IMR-90 (cell line): Measurements from ENCODE around the gene HTT. TPM values are rescaled to one million over a fixed set of nuclear protein-coding genes. Genes with fewer than 3 reads are reported as not detected.

Source experiments
- ATAC-seq: fragments of 200-7000 bp; cut with Tn5 transposase; 2 replicates; pipeline ENCODE4 v1.9.1; 2020; ENCODE audit warnings: low read depth, mild to moderate bottlenecking, moderate library complexity
- BruUV-seq: library from RNA; stranded (reverse); fragments of 400-500 nt; replicated peaks from 2 replicates; lab custom pipeline; 2021; lab: Mats Ljungman, UMichigan
- CTCF ChIA-PET: fragments of 300-600 bp; formaldehyde crosslinking; extraction: SDS; loops from one replicate; lab custom pipeline; 2021; ENCODE audit warnings: antibody characterized with exemption; lab: Yijun Ruan, JAX
- POLR2A ChIA-PET: fragments of 300-600 bp; sonication (Branson Sonifier 250); formaldehyde crosslinking; loops from one replicate; lab custom pipeline; 2022; ENCODE audit warnings: antibody characterized with exemption; ENCODE audit not compliant: unreplicated experiment; lab: Charles Lee
- DNase-seq: peaks from one replicate; pipeline ENCODE4 v3.0.0; 2013
- H2AFZ ChIP-seq: replicated peaks from 2 replicates; pipeline ENCODE3; 2013; ENCODE audit warnings: low read length, mild to moderate bottlenecking; ENCODE audit not compliant: poor library complexity
- H2AK5ac ChIP-seq: 2 replicates; pipeline ENCODE4 v1.6.1; 2013; ENCODE audit warnings: low read depth, low read length, inconsistent platforms
- H2AK9ac ChIP-seq: replicated peaks from 2 replicates; pipeline ENCODE3; 2013; ENCODE audit warnings: mild to moderate bottlenecking, low read depth, low read length, moderate library complexity; ENCODE audit not compliant: poor library complexity
- H2BK120ac ChIP-seq: 2 replicates; pipeline ENCODE4 v1.6.1; 2013; ENCODE audit warnings: low read depth, low read length, inconsistent platforms
- H2BK15ac ChIP-seq: 3 replicates; pipeline ENCODE4 v1.6.1; 2013; ENCODE audit warnings: low read depth, low read length, inconsistent platforms
- H2BK20ac ChIP-seq: 2 replicates; pipeline ENCODE4 v1.6.1; 2013; ENCODE audit warnings: low read depth, mild to moderate bottlenecking, inconsistent platforms, low read length, moderate library complexity
- H2BK5ac ChIP-seq: 2 replicates; pipeline ENCODE4 v1.6.1; 2013; ENCODE audit warnings: mild to moderate bottlenecking, low read depth, low read length, inconsistent platforms; ENCODE audit not compliant: poor library complexity, severe bottlenecking
- H3K14ac ChIP-seq: replicated peaks from 2 replicates; pipeline ENCODE4 v1.6.1; 2013; ENCODE audit warnings: low read depth, low read length, inconsistent platforms
- H3K18ac ChIP-seq: 2 replicates; pipeline ENCODE4 v1.6.1; 2013; ENCODE audit warnings: low read depth, low read length, control low read depth
- H3K23ac ChIP-seq: 2 replicates; pipeline ENCODE4 v1.6.1; 2013; ENCODE audit warnings: low read depth, low read length, inconsistent platforms
- H3K27ac ChIP-seq: 2 replicates; pipeline ENCODE4 v1.5.1; 2013; ENCODE audit warnings: mild to moderate bottlenecking, control low read depth, low read length; ENCODE audit not compliant: insufficient read depth
- H3K27me3 ChIP-seq: 2 replicates; pipeline ENCODE4 v1.6.1; 2013; ENCODE audit warnings: low read length; ENCODE audit not compliant: control insufficient read depth, insufficient read depth
- H3K36me3 ChIP-seq: 2 replicates; pipeline ENCODE4 v1.6.1; 2013; ENCODE audit warnings: low read length, mixed read lengths; ENCODE audit not compliant: control insufficient read depth, insufficient read depth
- H3K4ac ChIP-seq: 2 replicates; pipeline ENCODE4 v1.6.1; 2013; ENCODE audit warnings: low read depth, low read length, inconsistent platforms
- H3K4me1 ChIP-seq: 2 replicates; pipeline ENCODE4 v1.6.1; 2013; ENCODE audit warnings: low read length, mixed read lengths; ENCODE audit not compliant: control insufficient read depth, insufficient read depth
- H3K4me2 ChIP-seq: 2 replicates; pipeline ENCODE4 v1.6.1; 2013; ENCODE audit warnings: low read depth, mild to moderate bottlenecking, control low read depth, low read length, moderate library complexity
- H3K4me3 ChIP-seq: 2 replicates; pipeline ENCODE4 v1.5.1; 2013; ENCODE audit warnings: low read depth, mild to moderate bottlenecking, control low read depth, low read length, moderate library complexity; ENCODE audit not compliant: insufficient read depth
- H3K56ac ChIP-seq: 2 replicates; pipeline ENCODE4 v1.6.1; 2013; ENCODE audit warnings: low read length, inconsistent platforms; ENCODE audit not compliant: insufficient read depth; ENCODE audit errors: extremely low read depth
- H3K79me1 ChIP-seq, 2 experiments: 2 replicates each; pipeline ENCODE4 v1.6.1; 2013; ENCODE audit warnings: low read length in 2 of 2, inconsistent platforms in 1 of 2, low read depth in 1 of 2
- H3K9ac ChIP-seq: 2 replicates; pipeline ENCODE4 v1.6.1; 2013; ENCODE audit warnings: low read depth, low read length, control low read depth
- H3K9me1 ChIP-seq: 2 replicates; pipeline ENCODE4 v1.6.1; 2013; ENCODE audit warnings: low read length, inconsistent platforms; ENCODE audit not compliant: insufficient read depth
- H3K9me3 ChIP-seq: 2 replicates; pipeline ENCODE4 v1.6.1; 2013; ENCODE audit warnings: low read length; ENCODE audit not compliant: control insufficient read depth, insufficient read depth
- H4K20me1 ChIP-seq: 2 replicates; pipeline ENCODE4 v1.6.1; 2013; ENCODE audit warnings: low read length, inconsistent platforms; ENCODE audit not compliant: insufficient read depth
- H4K5ac ChIP-seq: 2 replicates; pipeline ENCODE4 v1.6.1; 2013; ENCODE audit warnings: mild to moderate bottlenecking, low read depth, low read length, control low read depth
- H4K8ac ChIP-seq, 2 experiments: 2 replicates each; pipeline ENCODE4 v1.6.1; 2013; ENCODE audit warnings: low read depth in 2 of 2, low read length in 2 of 2, control low read depth in 1 of 2, inconsistent platforms in 1 of 2
- H4K91ac ChIP-seq: 2 replicates; pipeline ENCODE4 v1.6.1; 2013; ENCODE audit warnings: low read depth, low read length, inconsistent platforms; ENCODE audit not compliant: insufficient read depth
- BHLHE40 ChIP-seq: fragments of 150-350 bp; IDR thresholded peaks from 2 replicates; pipeline ENCODE4 v1.6.1; 2016; ENCODE audit warnings: mild to moderate bottlenecking, low read depth, low read length
- CEBPB ChIP-seq: IDR thresholded peaks from 2 replicates; pipeline ENCODE4 v1.6.1; 2012; ENCODE audit warnings: low read depth, low read length, improper control_type of control experiment
- CHD1 ChIP-seq: IDR thresholded peaks from 2 replicates; pipeline ENCODE4 v1.6.1; 2012; ENCODE audit warnings: low read depth, low read length, improper control_type of control experiment
- FOS ChIP-seq: fragments of 150-350 bp; IDR thresholded peaks from 2 replicates; pipeline ENCODE4 v1.6.1; 2016; ENCODE audit warnings: low read depth, low read length
- MAFK ChIP-seq: IDR thresholded peaks from 2 replicates; pipeline ENCODE4 v1.6.1; 2012; ENCODE audit warnings: low read depth, low read length, improper control_type of control experiment
- MAZ ChIP-seq: IDR thresholded peaks from 2 replicates; pipeline ENCODE4 v1.6.1; 2012; ENCODE audit warnings: low read depth, mild to moderate bottlenecking, low read length, improper control_type of control experiment, moderate library complexity, borderline replicate concordance
- MXI1 ChIP-seq: IDR thresholded peaks from 2 replicates; pipeline ENCODE4 v1.6.1; 2012; ENCODE audit warnings: low read depth, mild to moderate bottlenecking, low read length, moderate library complexity, borderline replicate concordance
- NFE2L2 ChIP-seq: fragments of 150-350 bp; IDR thresholded peaks from 2 replicates; pipeline ENCODE4 v1.6.1; 2016; ENCODE audit warnings: low read depth, mild to moderate bottlenecking, low read length
- RAD21 ChIP-seq: IDR thresholded peaks from 2 replicates; pipeline ENCODE4 v1.6.1; 2012; ENCODE audit warnings: low read length, improper control_type of control experiment
- RCOR1 ChIP-seq: IDR thresholded peaks from 2 replicates; pipeline ENCODE4 v1.6.1; 2012; ENCODE audit warnings: mild to moderate bottlenecking, low read length, improper control_type of control experiment; ENCODE audit not compliant: insufficient replicate concordance
- RFX5 ChIP-seq: IDR thresholded peaks from 2 replicates; pipeline ENCODE4 v1.8.0; 2012; ENCODE audit warnings: low read depth, mild to moderate bottlenecking, low read length, moderate library complexity
- SMC3 ChIP-seq: fragments of 150-350 bp; IDR thresholded peaks from 2 replicates; pipeline ENCODE4 v1.6.1; 2016; ENCODE audit warnings: low read depth, mild to moderate bottlenecking, antibody characterized with exemption, low read length, moderate library complexity
- WGBS, 2 experiments: methylation state at CpG; one replicate each; pipeline versions ENCODE4 v1.1.5 to v1.1.7; 2013; ENCODE audit warnings: missing lambda C conversion rate in 2 of 2; ENCODE audit not compliant: insufficient read length in 1 of 2; ENCODE audit errors: extremely low coverage in 2 of 2; 5-methylcytosine and 5-hydroxymethylcytosine counted together
- dilution Hi-C: fragments of 300-500 bp; cut with HindIII; formaldehyde crosslinking; loops from one replicate; pipeline ENCODE4 v1.14.3; 2018; ENCODE audit warnings: low sequenced_read_pairs; ENCODE audit not compliant: unreplicated experiment
- in situ Hi-C: fragments of 300-500 bp; cut with MboI; formaldehyde crosslinking; loops from 3 replicates; pipeline ENCODE4 v1.14.3; 2019; ENCODE audit warnings: low sequenced_read_pairs, inconsistent platforms, mixed read lengths
- intact Hi-C: fragments of 100-400 bp; cut with micrococcal nuclease; formaldehyde crosslinking; loops from 2 replicates; pipeline ENCODE4 v1.10.0; 2022
- polyA plus RNA-seq, 3 experiments: library from polyadenylated mRNA; depleted of rRNA; stranded (reverse); fragments of >200 nt; gene quantifications; 2 replicates each; pipeline ENCODE4 v1.2.3, GENCODE V29; 2012; ENCODE audit warnings: low replicate concordance in 1 of 3
- total RNA-seq: library from RNA; depleted of rRNA; stranded (reverse); fragments of >200 nt; gene quantifications from 2 replicates; pipeline ENCODE4 v1.2.3, GENCODE V29; 2012
- TF ChIP-seq, protein P1 (sequence below): fragments of 150-350 bp; IDR thresholded peaks from 2 replicates; pipeline ENCODE4 v1.6.1; 2016; ENCODE audit warnings: low read depth, mild to moderate bottlenecking, low read length, moderate library complexity, borderline replicate concordance
- TF ChIP-seq, protein P2 (sequence below): fragments of 150-350 bp; IDR thresholded peaks from 2 replicates; pipeline ENCODE4 v1.6.1; 2017; ENCODE audit warnings: mild to moderate bottlenecking, antibody characterized with exemption, low read length, low read depth

Gene HTT
- total and polyA plus RNA-seq, 2 of the 4 experiments (the other 2 are of a cell fraction), result 11.6 to 14.3 TPM

DNA sequence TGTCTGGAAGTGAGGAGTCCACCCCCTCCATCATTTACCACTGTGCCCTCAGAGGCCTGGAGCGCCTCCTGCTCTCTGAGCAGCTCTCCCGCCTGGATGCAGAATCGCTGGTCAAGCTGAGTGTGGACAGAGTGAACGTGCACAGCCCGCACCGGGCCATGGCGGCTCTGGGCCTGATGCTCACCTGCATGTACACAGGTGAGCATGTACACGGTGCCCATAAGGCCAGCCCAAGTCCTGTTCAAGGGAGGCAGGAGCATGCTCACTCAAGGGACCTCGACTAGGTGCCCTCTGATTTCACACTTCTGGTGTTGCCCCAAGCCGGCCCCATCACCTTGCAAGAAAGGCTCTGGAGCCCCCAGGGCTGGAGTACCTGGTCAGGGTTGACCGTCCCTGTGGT, 161.1 kb downstream of the HTT start:
- H3K14ac ChIP-seq, result no peak overlapping the region
- intact Hi-C loops, result no loop called here
- no peak for TF ChIP-seq RCOR1
- TF ChIP-seq CHD1, result no peak
- no peak for TF ChIP-seq CEBPB
- no peak for TF ChIP-seq NFE2L2
- TF ChIP-seq FOS, result no peak
- no peak for TF ChIP-seq SMC3
- TF ChIP-seq RAD21, result no peak
- no peak for TF ChIP-seq MAZ
- no peak for TF ChIP-seq MXI1
- TF ChIP-seq, protein P1, sequence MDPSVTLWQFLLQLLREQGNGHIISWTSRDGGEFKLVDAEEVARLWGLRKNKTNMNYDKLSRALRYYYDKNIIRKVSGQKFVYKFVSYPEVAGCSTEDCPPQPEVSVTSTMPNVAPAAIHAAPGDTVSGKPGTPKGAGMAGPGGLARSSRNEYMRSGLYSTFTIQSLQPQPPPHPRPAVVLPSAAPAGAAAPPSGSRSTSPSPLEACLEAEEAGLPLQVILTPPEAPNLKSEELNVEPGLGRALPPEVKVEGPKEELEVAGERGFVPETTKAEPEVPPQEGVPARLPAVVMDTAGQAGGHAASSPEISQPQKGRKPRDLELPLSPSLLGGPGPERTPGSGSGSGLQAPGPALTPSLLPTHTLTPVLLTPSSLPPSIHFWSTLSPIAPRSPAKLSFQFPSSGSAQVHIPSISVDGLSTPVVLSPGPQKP, result no peak
- TF ChIP-seq, protein P2, sequence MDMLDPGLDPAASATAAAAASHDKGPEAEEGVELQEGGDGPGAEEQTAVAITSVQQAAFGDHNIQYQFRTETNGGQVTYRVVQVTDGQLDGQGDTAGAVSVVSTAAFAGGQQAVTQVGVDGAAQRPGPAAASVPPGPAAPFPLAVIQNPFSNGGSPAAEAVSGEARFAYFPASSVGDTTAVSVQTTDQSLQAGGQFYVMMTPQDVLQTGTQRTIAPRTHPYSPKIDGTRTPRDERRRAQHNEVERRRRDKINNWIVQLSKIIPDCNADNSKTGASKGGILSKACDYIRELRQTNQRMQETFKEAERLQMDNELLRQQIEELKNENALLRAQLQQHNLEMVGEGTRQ, result no peak
- TF ChIP-seq MAFK, result no peak
- TF ChIP-seq BHLHE40, result no peak
- TF ChIP-seq RFX5, result no peak
- dilution Hi-C loops, result no loop called here
- no peaks in the 10 kb centered on the region; the same call in 1 of the 2 replicates for H3K4me1 ChIP-seq
- no peak overlapping the region for H2BK15ac ChIP-seq
- no peaks in the 10 kb centered on the region for H3K9me3 ChIP-seq
- H3K4me2 ChIP-seq, result no peak overlapping the region
- no peak overlapping the region for H3K18ac ChIP-seq
- no peak overlapping the region for H2BK20ac ChIP-seq
- no peak overlapping the region for H2BK5ac ChIP-seq
- peaks cover 3% of the 10 kb centered on the region; the same call in 1 of the 2 replicates for H3K9me1 ChIP-seq
- H2AK9ac ChIP-seq, result peak overlapping the region; percentile 78
- no peak for DNase-seq
- no peak overlapping the region for H3K4ac ChIP-seq
- no peak overlapping the region for H4K5ac ChIP-seq
- H4K91ac ChIP-seq, result no peak overlapping the region
- CTCF ChIA-PET, result no interaction called here
- no peak overlapping the region for H3K9ac ChIP-seq
- no peaks in the 10 kb centered on the region for H3K27me3 ChIP-seq
- no peak overlapping the region for H3K56ac ChIP-seq
- H3K27ac ChIP-seq, result no peak overlapping the region
- peaks cover 64% of the 10 kb centered on the region for H3K36me3 ChIP-seq
- ATAC-seq, result no peak
- H3K79me1 ChIP-seq, result no peaks in the 10 kb centered on the region
- no peak overlapping the region for H4K8ac ChIP-seq
- no TSS peak for BruUV-seq
- H3K23ac ChIP-seq, result no peak overlapping the region
- H2AK5ac ChIP-seq, result no peak overlapping the region
- in situ Hi-C loops, result no loop called here
- WGBS, 2 experiments, result 93% methylated on average over 8 of the region's 11 CpGs; no CpG with 5 or more reads in 1 of the 2 experiments
- no peak overlapping the region for H2BK120ac ChIP-seq
- POLR2A ChIA-PET, result no interaction called here
- no peak overlapping the region for H3K4me3 ChIP-seq
- no peak overlapping the region for H2AFZ ChIP-seq
- H4K20me1 ChIP-seq, result peaks cover 2% of the 10 kb centered on the region; the same call in 1 of the 2 replicates
